ENCODE measurements around the gene CENPM.

Gene CENPM

DNA sequence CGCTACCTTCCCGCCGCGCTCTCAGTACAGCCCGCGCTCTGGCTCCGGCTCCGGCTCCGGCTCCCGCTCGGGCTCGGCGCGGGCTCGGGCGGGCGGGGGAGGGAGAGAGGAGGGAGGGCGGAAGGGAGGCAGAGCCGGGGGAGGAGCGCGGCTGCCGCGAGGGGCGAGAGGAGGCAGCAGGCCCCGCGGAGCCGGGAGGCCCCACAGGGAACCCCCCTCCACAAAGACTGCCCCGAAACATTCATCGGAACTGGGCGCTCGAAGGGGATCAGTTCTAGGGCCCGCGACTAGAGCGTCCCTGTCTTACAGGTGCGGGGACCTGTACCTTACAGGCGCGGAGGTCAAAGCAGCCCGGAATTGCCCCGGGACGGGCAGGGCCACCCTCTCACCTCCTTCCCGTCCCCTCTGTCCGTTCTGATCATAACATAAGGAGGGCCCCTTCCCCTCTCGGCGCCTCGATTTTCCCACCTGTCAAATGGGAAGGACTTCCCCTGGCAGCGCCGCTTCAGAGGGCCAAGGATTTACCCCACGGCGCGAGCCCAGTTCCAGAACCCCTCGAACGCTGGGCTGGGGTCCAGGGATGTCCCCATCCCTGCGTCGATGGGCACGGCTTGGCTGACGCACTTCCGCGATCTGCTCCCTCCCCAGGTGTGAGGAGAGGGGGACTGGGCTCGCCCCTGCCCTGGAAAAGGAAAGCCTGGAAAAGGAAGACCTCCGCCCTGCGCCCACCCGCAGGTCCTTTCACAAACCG, 31.7 kb downstream of the CENPM start, which contains the start of gene SHISA8:
Gene SHISA8, minus strand, starts transcription at position 40 of the 751 bp plus-strand sequence. CDS start 407 bp downstream, outside the sequence.
- DNase-seq (ENCODE audit: low read depth, low spot score): no peak

DNA sequence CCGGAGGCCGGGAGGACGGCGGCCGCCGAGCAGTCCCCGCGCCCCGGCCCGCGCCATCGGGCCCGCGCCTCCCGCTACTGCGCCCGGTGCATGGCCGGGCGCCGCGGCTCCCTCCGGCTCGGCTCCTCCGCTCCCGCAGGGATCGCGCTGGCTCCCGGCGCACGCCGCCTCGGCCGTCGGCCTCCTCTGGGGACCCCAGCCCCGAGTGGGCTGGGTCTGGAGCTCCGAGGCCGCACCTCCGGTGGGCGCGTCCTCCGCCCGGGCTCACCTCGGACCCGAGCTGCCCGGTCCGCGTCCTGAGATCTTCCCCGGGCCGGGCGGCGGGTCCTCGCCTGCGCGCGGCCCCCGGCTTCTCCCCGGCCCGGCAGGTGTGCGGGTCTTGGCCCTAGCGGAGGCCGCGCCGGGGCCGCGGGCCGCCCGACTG, 32.3 kb downstream of the CENPM start:
- no peak for DNase-seq (ENCODE audit: low read depth, low spot score)

DNA sequence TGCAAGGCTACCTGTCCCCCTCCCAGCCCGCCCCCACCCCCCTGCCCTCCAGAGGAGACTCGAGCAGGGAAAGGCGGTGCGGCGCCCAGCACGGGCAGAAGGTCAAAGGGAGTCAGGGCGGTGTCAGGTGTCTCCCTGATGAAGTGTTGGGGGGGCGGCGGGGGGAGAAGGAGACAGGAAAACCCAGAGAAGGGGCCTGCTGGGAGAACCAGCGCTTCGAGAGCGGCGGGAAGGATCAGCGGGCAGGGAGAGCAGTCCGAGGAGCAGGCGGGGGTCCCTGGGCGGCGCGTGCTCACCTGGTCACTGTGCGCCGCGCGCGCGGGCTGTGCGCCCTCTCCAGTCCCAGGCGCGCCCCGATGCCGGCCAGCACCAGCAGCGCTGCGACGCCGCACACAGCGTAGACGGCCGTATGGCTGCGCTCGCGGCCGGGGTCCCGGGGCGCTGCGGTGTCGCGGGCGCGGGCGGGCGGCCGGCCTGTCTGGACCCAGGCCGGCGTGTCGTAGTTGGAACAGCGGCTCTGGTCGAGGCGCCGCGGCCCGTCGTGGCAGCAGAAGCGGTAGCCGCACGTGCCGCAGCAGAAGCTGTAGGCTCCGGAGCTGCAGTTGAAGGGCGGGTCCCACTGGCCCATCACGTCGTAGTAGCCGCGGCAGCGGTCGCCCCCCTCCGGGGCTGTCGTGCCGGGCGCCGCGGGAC, 33.0 kb downstream of the CENPM start:
- no peak for DNase-seq (ENCODE audit: low read depth, low spot score)

DNA sequence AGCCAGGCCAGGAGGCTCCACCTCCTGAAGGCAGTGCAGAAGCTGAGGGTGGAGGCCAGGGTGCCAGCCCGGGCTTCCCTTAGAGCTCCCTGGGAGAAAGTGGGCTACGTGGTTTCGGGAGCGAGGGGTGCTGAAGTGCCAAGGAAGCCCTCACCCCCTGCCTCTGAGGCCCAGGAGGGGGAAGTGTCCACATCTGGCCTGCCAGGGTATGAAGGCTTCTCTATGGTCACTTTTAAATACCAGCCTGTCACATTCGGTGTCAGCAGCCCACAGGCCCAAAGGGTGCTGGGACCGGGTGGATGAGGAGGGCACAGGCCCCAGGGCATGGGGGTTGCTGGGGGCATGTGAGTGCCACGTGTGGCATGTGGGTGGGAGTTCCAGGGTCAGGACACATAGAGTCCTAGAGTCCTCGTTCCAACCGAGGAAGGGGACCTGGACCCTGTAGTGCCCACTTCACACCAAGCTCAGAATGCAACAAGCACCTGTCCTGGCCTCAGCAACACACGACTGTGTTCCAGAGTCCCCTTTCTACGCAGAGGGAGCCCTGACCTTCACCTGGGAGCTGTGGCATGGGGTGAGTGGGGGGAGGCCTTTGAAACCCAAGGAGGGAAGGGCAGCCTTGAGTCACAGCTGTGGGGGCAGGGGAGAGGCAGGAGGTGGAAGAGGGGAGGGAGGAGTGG, 33.8 kb downstream of the CENPM start:
- no peak for DNase-seq (ENCODE audit: low read depth, low spot score)

DNA sequence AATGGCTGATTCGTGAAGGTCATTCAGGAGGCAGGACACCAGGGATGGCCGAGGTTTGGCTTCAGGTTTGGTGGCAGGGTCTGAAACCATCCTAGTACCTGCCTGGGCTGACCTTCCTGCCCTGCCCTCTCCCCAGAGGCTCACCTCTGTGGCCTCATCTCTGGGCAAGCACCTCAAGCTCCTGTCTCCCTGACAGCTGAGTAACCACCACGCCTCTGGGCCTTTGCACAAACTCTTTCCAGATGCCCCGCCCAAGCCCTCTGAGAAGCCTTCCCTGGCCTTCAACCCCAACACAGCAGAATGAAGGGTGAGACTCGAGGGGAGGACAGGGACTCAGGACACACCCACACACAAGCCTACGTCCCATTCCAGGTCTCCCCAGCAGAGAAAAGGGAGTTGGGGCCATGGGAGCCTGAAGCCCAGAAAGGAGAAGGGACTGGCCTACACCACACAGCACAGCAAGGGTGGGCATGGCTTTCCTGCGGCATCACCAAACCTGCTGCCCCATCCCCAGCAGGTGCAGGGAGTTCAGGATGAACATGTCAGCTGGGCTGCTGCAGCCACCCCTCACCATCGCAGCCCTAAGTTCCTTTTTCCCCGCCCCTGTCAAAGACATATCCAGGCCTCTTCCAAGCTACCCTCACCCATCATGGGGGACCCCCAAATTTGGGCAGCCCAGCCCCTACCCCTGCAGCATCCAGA, 34.5 kb downstream of the CENPM start:
- no peak for DNase-seq (ENCODE audit: low read depth, low spot score)

DNA sequence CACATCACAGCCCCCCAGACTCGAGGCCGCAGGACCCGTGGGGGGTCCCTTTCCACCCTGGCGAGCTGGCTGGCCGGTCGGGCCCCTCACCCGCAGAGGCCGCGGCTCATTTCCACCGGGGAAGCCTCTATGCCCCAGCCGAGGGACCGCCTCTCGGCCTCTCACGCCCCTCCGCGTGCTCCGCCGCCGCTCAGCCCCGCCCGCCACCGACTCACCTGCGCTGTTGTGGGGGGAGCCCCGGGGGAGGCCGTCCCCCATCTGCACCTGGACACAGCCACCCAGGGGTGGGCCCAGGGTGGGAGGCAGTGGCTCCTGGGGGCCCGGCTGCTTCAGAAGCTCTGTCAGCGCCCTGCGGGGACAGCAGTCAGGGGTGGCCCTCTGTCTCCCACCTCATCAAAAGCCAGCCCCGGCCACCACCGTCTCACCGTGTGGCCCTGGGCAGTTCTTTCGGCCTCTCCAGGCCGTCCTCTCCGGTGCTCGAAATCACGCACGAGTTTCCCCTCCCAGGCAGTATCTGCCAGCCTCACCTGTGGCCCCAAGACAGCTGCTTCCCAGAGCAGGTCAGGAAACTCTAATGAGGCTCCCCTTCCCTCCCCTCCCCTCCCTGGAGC, 35.8 kb downstream of the CENPM start:
- DNase-seq (ENCODE audit: low read depth, low spot score): no peak

DNA sequence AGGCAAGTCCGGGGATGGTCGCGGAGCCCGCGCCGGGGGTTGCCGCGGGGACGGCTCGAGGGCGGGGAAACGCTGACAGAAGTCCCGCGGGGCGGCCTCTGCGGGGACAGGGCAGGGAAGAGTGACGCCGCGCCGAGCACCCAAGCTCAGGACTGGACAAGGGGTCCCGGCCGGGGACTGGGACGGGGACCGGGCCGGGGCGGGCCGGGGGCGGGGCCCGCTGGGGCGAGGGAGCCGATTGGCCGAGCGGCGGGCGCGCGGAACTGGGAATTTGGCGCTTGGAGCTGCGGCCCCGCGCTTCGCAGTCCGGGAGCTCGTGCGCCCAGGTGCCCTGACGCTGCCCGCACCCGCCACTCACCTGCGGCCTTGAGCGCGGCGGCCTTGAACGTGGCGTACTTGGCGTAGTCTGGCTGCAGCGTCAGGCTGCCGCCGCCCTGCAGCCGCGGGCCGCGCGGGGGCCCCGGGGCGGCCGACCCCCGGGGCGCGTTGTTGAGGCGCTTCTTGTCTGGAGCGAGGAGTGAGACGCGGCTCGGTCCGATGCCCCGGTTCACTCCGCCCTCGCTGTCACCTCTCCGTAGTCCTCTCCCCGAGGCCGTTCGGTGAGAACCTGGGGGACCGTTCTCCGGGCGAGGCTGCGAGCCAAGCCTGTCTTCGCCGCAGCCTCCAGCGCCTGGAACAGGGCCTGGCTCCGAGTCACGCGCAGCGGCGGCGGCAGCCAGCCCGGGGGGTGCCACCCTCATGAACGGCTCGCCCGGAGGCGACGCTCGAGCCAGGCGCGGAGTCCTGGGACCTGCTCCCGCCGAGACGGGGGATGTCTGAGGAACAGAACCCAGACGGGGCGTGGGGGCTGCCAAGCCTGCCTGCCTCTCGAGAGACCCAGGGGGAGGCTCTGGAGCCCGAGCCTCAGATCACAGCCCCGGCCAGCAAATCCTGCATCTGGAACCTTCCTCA, 36.6 kb downstream of the CENPM start:
- DNase-seq (ENCODE audit: low read depth, low spot score): no peak

DNA sequence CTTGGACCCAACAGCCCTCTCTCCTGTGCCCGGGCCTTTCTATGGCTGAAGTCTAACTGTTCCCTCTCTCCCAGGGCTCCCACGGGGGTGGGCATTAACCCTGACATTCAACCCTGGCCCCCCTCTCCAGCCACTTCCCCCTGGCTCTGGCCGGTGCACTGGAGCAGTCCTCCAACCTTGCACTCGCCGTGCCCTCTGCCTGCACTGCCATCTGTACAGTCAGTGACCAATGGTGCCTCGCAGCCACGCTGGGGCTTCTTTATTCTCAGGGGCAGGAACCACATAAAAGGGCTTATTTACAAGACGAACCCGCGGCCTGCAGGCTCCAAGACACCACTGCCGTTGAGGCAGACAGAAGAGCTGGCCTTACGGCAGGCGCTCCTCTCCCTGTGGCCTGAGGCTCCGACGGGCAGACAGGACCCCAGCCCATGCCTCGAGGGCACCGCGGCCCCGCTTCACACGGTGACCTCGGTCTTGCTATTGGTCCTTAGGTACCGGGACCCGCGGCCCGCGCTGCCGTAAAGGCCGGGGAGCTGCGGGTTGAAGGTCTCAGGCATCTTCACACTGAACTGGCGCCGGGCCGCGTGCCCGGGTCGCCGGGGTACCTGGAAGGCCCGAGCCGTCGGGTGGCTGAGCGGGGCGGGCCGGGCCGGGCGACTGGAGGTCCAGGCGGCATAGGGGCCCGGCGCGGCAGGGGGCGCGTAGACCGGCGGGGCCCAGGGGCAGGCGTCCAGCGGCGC, 37.5 kb downstream of the CENPM start:
- no peak for DNase-seq (ENCODE audit: low read depth, low spot score)

DNA sequence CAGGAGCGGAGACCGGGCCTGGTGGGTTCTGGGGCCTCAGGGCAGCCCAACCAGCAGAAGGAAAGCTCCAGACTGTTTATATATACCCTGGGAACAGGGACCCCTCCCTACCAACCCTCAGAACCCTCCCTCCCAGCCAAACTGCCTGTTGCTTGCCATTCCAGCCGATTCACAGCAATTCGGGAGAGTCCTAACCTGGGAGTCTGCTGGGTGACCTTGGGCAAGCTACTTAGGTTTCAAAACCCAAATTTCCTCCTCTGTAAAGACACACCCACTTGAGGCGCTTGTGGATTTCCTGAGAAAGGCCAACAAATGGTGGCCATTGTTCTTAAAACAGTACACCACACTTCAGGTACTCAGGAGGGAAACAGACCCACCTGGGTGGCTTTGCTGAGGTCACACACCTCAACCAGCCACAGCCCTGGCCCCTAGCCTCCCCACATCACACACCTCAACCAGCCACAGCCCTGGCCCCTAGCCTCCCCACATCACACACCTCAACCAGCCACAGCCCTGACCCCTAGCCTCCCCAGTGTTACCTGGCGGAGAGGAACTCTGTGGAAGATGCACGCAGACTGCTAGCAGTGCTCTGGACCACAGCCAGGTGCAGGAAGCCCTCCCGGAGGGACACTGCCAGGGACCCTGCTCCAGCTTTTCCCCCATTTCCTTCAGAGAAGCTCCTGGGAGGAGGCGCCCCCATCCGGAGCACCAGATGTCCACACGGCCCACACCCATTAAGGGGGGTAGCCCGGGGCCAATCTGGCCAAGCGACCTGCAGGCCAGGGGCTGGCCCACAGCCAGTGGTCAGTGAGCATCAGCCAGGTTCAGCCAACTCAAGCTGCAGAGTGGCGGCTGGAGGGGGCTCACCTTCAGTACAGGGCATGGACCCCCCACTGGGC, 38.3 kb downstream of the CENPM start:
- no peak for DNase-seq (ENCODE audit: low read depth, low spot score)

DNA sequence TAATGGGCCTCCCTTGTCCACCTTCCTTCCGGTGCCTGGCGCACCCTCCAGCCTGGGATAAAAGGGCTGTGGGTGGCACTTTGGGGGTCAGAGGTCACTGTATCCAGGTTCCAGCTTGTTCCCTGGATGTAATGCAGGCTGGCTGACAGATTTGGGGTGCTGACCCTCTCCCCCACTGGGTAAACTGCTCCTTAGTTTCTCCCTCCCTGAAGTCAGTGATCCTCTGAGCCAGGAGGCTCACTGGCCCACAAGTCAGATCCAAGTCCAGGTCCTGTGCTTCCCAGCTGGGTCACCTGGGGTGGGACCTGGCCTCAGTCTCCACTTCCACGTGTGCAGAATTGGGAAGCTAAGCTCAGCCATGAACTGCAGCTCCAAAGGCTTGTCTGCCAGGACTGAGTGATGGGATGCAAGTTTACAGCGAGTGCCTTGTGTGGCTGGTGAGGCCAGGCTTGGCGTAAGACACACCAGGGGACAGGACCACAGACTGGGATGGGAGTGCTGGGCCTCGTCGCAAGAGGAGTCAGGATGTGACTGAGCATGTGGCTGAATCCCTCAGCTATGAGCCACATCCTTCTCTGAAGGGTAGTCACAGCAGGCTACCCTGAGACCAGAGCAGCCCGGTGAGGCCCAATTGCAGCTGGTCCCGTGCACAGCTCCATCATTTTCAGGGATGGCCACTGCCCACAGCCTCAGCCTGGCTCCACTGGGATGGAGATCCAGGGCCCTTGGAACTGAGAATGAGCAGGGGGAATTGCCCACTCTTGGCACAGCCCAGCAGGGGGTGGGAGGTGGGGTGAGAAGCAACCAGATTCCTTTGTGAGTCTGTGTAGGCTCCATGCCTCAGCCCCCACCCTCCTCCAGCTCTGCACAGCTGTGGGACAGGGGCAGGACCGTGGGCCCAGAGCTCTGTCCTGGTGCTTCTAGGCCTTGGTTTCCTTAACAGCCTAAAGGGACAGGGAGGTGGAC, 39.2 kb downstream of the CENPM start:
- no peak for DNase-seq (ENCODE audit: low read depth, low spot score)

DNA sequence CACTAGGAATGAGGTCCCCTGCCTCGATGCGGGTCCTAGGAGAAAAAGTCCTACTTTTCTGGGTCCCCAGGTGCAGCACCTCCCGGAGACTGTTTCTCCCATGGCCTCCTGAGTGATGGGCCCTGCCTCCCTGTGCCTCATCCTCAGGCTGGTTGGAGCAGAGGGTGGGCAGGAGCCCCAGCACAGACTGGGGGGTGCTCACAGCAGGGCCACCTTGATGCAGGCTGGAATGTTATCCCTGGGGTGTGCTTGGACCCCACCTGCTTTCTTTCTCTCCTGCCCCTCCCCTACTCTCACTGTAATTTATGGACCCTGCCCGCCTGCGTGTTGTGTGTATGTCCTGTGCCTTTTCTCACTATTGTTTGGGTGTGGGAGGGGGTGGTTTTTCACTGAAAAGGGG, 40.1 kb downstream of the CENPM start:
- no peak for DNase-seq (ENCODE audit: low read depth, low spot score)

DNA sequence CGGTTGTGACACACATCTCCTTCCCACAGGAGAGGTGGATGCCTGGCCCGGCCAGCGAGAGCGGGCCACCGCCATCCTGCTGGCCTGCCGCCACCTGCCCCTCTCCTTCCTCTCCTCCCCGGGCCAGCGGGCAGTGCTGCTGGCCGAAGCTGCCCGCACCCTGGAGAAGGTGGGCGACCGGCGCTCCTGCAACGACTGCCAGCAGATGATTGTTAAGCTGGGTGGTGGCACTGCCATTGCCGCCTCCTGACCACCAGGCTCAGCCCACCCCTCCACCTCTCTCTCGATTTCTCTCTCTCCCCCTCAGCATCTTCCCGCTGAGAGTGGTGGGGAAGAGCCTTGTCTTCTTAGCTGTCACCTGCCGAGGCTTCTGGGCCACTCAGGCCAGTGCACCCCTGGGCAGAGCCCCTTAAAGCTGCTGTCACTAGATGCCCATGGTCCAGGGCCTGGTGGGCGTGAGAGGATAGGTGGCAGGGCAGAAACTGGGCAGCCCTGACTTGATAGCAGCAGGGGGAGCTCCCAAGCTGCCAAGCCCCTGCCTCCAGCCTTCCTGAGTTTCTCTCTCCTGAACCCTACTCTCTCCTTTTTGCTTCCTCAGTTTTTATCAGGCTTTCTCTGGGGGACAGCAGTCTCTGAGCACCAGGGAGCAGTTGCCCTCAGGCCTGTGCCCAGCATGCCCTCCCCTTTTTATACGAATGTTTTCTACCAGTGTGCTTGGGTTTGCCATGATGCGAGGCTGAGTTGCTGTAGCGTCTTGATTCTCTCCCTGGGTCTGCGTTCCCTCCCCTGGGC, 41.3 kb downstream of the CENPM start:
- DNase-seq (ENCODE audit: low read depth, low spot score): no peak

DNA sequence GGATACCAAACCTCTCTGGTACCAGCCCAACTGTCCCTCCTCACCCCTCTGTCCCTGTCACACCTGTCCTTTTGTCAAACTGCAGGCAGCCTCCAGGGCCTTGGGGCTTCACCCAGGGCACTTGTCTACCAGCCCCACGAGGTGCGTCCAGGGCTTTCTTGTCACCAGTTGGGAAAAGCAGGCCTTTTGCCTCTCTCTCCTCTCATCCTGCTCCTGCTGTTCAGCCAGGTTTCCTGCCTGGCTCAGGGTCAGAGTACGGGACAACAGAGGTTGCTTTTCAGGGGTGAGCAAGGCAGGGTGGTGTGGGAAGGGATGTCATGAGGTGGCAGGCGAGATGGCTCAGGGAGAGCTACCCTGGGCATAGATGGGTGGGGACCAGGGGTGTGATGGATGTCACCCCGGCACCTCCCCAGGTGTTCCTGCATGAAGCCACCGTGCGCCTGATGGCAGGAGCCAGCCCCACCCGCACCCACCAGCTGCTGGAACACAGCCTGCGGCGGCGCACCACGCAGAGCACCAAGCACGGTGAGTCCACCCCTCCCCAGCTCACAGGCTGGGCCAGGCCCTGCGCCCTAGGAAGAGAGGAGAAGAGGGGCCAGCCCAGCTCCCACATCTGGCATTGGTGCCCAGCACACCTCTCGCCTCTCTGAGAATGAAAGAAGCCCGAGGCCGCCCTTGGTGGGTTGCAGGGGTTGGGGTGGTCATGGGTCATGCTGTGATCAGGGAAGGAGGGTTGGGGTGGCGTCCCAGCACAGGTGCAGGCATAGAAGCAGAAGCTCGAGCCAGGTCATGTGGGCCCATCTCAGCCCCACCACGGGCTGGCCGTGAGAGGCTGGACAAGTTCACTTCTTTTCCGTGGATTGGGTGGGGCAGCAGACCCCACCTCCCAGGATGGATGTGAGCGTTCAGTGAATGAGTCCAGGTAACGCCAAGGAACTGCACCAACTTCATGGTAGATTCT, 42.2 kb downstream of the CENPM start:
- no peak for DNase-seq (ENCODE audit: low read depth, low spot score)

DNA sequence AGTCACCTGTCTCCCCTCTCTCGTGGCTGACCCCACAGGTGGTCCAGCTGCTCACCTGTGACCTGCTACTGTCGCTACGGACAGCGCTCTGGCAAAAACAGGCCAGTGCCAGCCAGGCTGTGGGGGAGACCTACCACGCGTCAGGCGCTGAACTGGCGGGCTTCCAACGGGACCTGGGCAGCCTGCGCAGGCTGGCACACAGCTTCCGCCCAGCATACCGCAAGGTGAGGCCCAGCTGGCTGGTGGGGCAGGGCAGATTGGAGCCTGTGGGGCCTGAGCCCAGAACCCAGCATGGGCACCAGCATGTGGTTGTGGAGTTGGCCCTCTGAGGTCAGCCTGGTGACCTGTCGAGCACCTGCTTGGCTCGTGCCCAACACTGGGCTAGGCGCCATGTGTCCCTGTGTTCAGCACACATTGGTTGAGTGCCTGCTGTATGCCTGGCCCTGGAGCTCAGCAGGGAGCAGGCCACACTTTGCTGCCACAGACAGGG, 44.0 kb downstream of the CENPM start:
- DNase-seq (ENCODE audit: low read depth, low spot score): no peak

DNA sequence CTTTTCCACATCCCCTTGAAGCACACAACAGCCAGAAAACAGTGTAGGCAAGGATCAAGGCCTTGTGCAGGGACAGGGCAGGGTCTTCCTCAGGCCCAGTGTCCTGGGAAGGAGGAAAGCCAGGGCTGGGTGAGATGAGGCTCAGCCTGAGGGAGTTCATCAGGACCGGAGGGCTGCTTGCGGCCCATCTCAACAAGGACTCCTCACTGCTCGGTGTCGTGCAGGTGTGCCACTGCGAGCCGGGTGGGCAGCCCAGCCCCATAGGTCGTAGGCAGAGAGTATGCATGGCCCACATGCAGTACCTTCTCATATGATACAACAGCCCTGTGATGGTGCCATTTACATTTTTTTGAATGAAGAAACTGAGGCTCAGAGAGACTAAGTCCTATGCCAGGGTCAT, 44.9 kb downstream of the CENPM start:
- DNase-seq (ENCODE audit: low read depth, low spot score): no peak
